Activated effector memory CD4-positive, alpha-beta T cell treated with Interleukin-2 at 50 U/mL for 16 hours (primary cell): Measurements from ENCODE around the gene PGS1.
"Not testable (repeated sequence)": the region's sequence is repeated elsewhere in the genome, so short reads cannot be mapped to it uniquely, and the experiment has no call there.

Experiments used
- DNase-seq: peaks from one replicate; pipeline ENCODE4 v3.0.0-alpha.2; 2020

The PGS1 gene

GRCh38 chr17:78449983-78450595, 71.6 kb downstream of the PGS1 start:
- DNase-seq: no peak

GRCh38 chr17:78450696-78451345, 72.4 kb downstream of the PGS1 start:
- DNase-seq: no peak

GRCh38 chr17:78451753-78452152, 73.3 kb downstream of the PGS1 start:
- DNase-seq: no peak

GRCh38 chr17:78454346-78454745, 75.9 kb downstream of the PGS1 start:
- DNase-seq: no peak

- DNase-seq: no peak
These were observed 79.6 kb downstream of the PGS1 start for GRCh38 chr17:78458091-78458490.

GRCh38 chr17:78458736-78459335, 80.4 kb downstream of the PGS1 start:
- DNase-seq: no peak

GRCh38 chr17:78459696-78460095, 81.2 kb downstream of the PGS1 start:
- DNase-seq: no peak

GRCh38 chr17:78460176-78460675, 81.8 kb downstream of the PGS1 start:
- DNase-seq: no peak

- no peak for DNase-seq
These were observed 82.7 kb downstream of the PGS1 start for GRCh38 chr17:78460951-78461798.

- no peak for DNase-seq
These were observed 83.3 kb downstream of the PGS1 start for GRCh38 chr17:78461799-78462053.

- DNase-seq: no peak
These were observed 83.7 kb downstream of the PGS1 start for GRCh38 chr17:78462148-78462547.

- not testable (repeated sequence) for DNase-seq
These were observed 87.8 kb downstream of the PGS1 start for GRCh38 chr17:78466109-78466785.

GRCh38 chr17:78466786-78467715, 88.6 kb downstream of the PGS1 start:
- DNase-seq: no peak

- no peak for DNase-seq
These were observed 89.9 kb downstream of the PGS1 start for GRCh38 chr17:78468366-78468765.

- no peak for DNase-seq
These were observed 91.0 kb downstream of the PGS1 start for GRCh38 chr17:78469443-78469842.

- DNase-seq: no peak
These were observed 93.2 kb downstream of the PGS1 start for GRCh38 chr17:78471635-78472034.

- no peak for DNase-seq
These were observed 93.8 kb downstream of the PGS1 start for GRCh38 chr17:78472035-78472905.

GRCh38 chr17:78473951-78474613, 95.6 kb downstream of the PGS1 start:
- no peak for DNase-seq
